Inferior parietal cortex (tissue), 1 donor: ENCODE results near the gene SUCO.
A peak's percentile ranks its signal among the peaks of the same experiment; 100 is the strongest.
"Not testable (repeated sequence)": the region's sequence is repeated elsewhere in the genome, so short reads cannot be mapped to it uniquely, and the experiment has no call there.

Source experiments
- DNase-seq: peaks from one replicate; pipeline ENCODE4 v3.0.0-alpha.2; 2016; ENCODE audit errors: extremely low spot score

SUCO gene, protein sequence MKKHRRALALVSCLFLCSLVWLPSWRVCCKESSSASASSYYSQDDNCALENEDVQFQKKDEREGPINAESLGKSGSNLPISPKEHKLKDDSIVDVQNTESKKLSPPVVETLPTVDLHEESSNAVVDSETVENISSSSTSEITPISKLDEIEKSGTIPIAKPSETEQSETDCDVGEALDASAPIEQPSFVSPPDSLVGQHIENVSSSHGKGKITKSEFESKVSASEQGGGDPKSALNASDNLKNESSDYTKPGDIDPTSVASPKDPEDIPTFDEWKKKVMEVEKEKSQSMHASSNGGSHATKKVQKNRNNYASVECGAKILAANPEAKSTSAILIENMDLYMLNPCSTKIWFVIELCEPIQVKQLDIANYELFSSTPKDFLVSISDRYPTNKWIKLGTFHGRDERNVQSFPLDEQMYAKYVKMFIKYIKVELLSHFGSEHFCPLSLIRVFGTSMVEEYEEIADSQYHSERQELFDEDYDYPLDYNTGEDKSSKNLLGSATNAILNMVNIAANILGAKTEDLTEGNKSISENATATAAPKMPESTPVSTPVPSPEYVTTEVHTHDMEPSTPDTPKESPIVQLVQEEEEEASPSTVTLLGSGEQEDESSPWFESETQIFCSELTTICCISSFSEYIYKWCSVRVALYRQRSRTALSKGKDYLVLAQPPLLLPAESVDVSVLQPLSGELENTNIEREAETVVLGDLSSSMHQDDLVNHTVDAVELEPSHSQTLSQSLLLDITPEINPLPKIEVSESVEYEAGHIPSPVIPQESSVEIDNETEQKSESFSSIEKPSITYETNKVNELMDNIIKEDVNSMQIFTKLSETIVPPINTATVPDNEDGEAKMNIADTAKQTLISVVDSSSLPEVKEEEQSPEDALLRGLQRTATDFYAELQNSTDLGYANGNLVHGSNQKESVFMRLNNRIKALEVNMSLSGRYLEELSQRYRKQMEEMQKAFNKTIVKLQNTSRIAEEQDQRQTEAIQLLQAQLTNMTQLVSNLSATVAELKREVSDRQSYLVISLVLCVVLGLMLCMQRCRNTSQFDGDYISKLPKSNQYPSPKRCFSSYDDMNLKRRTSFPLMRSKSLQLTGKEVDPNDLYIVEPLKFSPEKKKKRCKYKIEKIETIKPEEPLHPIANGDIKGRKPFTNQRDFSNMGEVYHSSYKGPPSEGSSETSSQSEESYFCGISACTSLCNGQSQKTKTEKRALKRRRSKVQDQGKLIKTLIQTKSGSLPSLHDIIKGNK (N-terminal part only)

DNA sequence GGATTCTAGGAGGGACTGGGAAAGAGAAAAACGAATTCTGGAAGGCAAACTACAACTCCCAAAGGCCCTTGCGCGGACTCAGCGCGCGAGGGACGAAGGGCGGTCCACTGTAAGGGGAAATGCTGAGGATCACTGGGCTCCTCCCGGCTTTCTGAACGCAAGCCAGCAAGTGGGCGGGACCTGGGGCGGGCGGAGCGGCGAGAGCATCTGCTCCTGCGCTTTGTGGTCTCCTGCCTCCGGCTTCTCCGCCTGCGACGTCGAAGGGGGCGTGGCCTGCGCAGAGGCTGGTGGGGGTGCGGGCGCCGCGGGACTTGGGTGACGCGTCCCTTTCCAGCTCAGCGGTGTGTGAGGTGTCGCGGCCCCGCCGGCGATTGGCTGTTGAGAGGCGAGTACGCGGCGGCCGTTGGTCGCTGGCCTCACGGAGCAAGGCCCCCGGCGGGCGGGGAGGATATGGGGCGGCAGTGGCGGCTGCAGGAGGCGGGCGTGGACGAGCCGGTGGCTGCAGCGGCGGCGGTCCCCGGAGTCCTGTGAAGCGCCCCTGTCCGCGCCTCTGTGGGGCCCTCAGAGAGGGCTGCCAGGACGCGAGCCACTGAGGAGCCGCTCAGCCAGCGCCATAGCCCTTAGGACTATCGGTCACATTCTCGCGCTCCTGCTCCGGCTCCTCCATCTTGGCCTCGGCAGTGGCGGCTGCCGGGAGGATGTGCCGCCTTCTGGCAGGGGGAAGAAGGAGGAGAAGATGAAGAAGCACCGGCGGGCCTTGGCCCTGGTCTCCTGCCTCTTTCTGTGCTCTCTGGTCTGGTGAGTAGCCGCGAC, at the start of gene SUCO:
Gene SUCO (plus strand): TSS at position 451 of the 813 bp plus-strand sequence. CDS start 286 bp downstream, at position 737.
- peak; percentile 99 for DNase-seq

DNA sequence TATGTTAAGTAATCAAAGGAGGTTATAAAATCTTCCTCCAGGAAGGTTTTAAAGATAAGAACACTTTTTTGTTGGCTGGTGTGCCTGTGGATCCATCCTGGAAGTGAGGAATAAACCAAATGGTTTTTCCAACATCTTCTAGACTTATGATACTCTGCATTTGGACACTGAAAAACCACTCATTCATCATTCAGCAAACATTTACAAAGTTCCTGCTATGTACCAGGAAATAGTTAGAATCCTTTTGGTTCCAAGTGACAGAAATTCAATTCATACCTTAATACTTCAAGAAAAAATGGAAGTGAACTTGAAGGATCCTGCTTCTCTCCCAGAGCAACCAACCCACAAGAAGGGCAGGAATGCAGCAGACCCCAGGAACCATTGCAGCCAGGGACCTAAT, 49.5 kb upstream of the SUCO start:
- no peak for DNase-seq

DNA sequence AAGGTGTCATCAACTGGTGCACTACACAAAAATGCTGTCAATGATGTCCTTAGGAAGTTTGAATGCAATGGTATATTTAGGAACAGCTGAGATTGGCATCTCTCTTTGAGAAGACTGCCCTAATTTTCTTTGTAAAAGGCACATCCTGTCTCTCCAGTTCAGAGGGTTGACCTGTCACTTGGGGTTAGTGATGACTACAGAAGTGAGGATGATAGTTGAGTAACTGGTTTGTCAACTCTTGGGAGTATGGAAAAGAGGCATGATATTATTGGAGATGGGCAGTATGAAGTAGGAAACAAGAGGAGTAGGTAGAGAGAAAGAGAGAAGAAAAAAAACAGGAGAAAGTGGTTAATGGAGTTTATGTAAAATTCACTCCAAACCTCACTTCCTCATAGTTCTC, 48.7 kb upstream of the SUCO start:
- no peak for DNase-seq

DNA sequence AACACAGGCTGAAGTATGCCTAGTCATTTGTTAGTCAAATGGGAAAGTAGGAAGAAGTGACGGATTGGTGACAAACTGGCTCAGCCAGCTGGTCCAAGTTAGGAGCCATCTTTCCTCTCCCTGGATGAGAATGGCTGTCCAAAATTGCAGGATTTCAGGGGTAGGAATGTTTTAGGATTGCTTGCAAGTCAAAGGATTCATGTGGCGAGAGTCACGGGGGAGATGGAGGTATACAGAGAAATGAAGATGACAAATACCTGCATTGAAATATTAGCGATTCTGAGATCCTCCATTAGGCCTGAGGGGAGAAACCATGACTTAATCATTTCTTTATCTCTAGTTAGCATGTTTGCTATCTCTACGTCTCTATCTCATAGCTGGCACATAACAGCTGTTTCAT, 47.3 kb upstream of the SUCO start:
- DNase-seq = no peak

DNA sequence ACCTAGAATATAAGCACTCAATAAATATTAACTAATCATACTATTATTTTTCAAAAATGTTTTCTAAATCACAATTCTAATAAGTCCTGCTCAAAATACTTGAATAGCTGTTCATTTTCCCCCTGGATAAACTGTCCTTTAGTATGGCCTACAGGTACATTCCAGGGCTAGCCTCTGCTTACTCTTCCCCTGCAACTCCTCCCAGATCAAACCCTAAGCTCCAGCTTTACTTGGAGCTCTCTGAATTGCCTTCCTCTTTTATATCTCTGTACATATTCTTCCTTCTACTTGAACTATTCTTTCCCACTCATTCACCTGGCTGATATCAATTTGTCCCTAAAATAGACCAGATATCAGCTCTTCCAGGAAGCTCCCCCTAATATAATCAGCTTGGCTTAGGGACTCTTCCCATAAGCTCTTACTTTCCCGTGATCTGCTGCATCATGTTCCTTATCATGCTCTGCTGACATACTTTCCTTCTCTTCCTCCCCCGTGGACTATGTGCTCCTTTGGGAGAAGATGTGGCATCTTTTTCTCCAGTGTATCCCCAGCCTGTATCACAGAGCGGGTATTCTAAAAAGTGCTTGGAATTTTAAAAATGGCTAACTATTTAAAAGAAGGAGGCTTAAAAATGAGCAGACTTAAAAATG, 46.0 kb upstream of the SUCO start:
- no peak for DNase-seq

DNA sequence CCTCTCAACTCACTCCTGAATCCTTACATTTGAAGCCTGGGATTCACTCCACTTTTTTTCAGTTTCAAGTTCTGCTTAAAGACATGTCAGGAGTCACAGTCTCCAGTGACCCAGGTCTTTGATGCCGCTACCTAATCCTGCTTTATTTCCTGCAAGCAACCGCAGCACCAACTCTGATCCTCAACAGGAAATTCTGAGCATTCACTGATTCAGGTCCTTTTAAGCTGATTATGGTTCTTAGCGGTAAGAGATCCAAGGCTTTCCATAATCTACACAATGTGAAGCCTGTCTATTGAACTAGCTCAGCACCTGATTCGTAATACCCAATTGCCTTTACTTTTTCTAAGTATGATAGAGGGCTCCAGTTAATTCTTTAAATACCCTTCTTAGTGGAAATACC, 45.4 kb upstream of the SUCO start:
- DNase-seq = no peak

DNA sequence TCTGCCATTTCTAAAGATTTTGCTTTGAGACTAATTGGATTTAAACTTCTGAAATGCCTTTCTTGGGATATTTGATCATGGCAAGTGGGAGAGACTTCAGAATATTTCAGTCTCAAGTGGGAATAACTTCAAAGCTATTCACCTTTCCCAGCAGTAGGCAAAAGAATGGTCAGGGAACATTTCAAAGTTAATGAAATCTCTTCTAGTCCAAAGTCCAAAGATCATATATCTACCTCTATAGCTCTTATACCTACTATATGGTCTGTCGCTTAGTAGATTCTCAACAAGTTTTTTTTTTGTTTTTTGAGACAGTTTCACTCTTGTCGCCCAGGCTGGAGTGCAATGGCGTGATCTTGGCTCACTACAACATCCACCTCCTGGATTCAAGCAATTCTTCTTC, 44.6 kb upstream of the SUCO start:
- DNase-seq = no peak

DNA sequence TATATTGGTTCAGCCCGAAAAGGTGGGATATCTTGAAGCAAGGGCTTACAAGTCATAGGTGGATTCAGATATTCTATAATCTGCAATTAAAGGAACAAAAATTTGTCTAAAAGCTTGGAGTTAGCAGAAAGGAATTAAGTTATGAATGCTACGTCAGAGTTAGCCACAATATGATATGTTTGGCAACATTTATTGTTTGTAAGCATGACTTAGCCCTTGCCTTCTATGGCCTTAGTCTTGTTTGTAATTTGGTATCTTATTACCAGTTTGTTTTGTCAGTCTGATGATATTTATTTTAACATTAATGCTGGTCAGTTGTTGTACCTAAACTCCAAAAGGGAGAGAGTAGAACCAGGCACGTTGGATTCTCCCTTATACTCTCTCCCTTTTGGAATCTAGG, 43.1 kb upstream of the SUCO start:
- DNase-seq = no peak

DNA sequence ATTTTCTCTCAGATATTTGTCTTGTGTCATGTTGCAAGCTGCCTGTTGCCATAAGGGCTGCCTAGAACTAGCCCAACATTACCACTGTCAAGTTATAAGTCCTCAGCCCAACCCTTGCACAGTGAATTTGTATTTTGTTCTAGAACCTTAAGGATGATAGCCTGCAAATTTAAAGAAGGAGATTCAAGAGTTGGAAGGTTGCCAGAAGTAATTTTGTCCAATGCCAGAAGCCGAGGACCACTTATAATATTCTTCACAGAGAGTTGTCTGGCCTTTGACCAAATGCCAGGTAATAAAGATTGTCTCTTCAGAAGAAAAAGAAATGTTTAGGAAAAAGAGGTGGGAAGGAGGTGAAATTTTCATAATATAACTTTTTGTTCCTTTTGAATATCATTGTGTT, 40.5 kb upstream of the SUCO start:
- no peak for DNase-seq

DNA sequence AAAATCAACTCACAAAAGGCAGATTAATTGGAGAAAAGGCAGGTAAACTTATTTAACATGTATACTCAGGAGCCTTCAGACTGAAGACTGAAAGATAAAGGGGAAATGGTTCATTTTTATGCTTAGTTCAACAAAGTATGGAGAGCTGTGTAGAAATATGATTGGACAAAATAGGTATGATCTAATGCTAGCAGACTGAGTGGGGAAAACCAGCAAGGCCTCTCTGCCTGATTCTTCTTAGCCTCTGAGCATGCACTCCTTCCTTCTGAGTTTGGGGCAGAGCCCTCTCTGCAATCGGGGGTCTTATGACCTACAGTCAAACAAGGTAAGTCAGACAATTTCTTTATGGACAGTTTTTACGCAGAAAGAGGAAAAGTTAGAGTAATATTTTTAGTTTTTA, 38.8 kb upstream of the SUCO start:
- DNase-seq = no peak

DNA sequence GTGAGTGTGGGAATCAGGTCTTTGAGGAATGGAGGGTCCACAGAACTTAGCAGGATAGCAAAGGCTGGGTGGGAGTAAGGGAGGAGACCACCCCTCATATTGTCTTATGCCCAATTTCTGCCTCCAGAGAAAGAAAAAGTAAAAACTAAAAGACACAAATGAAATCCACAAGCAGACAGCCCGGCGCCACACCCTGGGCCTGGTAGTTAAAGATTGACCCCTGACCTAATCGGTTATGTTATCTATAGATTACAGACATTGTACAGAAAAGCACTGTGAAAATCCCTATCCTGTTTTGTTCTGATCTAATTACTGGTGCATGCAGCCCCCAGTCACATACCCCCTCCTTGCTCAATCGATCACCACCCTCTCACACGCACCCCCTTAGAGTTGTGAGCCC, 36.8 kb upstream of the SUCO start:
- not testable (repeated sequence) for DNase-seq

DNA sequence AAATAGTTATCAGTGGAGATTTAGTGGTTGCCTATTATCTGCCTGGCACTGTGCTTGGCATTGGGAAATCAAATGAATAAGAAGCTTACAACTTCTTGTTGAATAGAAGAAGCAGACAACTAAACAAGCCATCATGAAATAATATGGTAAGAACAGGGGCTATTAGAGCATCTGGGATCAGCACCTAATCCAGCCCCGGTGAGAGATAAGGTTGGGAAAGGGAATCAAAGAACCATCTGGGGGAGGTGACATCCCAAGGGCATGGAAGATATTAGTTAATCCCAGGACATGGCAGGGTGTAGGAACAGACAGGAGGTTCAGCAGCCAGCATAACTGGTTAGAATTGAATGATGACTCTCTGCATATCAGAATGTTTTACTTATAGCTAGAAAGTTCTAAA, 36.3 kb upstream of the SUCO start:
- no peak for DNase-seq

DNA sequence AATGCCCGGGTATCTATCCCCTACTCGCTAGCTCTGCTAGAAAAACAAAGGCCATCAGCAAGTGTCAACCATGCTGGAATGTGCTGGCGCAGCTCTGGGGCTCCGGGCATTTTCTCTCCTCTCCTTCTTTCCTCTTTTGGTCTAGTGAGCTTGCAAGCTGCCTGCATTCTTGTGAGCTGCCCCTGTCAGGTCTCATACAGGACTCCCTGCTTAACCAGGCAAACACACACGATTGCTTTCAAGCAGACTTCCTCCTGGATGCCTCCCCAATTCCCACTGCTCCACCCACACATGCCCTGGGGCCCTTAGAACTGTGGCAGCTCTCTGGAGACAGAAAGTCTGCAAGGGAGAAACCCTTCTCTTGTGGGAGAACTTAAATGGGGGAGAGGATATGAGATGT, 35.7 kb upstream of the SUCO start:
- no peak for DNase-seq

DNA sequence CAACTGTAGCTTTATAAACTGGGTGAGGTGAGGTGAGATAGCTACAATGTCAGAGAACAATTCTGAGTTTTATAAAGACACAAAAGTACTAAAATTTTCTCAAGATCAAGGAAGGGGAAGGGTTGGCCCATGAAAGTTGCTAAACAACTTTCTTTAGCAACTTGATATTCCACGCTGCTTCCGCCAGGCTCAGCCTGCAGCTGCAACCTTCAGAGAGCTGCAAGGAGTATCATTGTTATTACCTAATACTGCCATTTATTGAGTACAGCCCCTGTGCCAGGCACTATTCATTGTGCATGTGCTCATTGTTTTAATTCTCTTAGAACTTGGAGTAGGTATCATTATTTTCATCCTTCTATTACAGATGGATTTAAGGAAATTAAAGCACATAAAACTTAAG, 34.1 kb upstream of the SUCO start:
- no peak for DNase-seq

DNA sequence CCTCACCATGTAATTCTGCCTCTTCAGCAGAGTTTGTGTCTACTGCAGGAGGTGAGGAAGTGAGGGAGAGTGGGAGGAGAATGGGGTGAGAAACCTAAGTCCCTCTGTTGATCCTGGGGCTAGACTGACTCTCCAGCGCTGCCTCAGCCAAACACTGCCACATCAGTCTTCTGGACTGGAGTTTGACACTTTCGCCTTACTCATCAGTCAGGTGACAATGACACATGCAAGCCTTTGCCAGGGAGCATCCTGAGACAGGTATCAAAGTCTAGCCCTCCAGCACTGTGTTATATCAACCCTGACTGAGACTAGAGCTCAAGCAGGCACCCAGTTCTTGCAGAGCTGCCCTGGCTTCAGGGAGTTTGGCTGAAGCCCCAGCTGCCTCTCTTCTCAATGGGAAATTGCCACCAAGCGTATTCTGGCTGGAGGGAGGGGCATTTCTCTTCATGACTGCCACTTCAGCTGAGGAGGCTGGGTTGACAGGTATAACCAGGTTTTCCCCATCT, 33.3 kb upstream of the SUCO start:
- DNase-seq = no peak

DNA sequence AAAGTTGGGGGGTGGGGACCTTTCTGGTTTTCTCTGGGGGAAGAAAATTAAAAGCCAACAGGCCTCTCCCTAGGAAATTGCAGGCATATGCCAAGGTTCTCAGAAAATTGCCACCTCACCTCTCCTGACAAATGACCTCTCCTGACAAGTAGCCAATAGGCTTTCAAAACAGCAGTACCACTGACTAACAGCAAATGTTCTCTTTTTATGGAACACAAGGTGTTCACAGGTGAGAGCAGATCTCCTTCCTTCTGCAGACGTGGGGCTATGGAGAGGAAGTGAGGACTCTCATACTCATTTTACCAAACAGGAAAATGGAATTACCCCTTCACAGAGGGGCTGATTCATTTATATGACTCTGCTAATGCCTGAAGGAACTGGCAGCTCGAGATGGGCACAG, 32.7 kb upstream of the SUCO start:
- DNase-seq = no peak

DNA sequence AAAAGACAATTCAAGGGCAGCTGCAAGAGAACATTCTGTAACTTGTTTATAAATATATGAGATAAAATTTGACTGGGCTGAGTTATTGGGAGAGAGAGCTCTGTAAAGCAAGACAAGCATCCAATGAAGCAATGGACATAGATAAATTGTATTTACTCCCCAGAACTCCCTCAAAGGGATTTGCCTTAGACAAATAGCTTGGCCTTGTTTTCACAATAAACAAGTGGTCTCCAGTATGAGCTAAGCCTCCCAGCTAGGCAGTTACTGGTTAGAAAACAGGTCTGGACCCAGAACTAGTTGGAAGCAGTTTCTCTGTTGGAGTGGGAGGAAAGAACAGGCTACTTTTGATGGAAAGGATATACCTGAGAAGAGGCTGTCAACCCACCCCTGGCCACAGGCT, 25.2 kb upstream of the SUCO start:
- DNase-seq = no peak

DNA sequence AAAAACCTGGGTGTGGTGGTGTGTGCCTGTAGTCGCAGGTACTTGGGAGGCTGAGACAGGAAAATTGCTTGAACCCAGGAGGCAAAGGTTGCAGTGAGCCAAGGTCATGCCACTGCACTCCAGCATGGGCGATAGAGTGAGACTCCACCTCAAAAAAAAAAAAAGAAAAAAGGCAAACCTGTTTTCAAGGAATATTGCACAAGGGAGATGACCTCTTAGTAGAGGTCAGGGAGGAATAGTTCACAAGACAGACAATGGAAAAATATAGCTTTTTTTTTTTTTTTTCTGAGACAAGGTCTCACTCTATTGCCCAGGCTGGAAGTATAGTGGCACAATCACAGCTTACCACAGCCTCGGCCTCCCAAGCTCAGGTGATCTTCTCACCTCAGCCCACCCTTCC, 22.5 kb upstream of the SUCO start:
- DNase-seq = no peak

DNA sequence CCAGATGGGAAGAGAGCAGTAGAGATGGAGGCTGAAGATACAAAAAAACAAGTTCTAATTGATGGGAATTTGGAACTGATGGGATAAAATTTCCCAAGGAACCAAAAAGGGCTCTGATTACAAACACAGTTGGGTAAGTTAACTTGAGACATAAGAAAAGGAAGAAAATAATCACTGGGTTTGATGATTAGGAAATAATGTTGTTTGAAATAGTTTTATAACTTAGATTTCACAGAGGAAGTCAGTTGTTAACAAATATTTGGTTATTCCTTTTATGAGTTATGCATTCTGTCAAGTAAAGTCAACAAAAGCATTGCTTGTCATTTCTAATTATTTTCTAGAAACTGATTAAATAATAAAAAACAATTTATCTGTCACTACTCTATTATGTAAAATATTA, 20.4 kb upstream of the SUCO start:
- DNase-seq = no peak

DNA sequence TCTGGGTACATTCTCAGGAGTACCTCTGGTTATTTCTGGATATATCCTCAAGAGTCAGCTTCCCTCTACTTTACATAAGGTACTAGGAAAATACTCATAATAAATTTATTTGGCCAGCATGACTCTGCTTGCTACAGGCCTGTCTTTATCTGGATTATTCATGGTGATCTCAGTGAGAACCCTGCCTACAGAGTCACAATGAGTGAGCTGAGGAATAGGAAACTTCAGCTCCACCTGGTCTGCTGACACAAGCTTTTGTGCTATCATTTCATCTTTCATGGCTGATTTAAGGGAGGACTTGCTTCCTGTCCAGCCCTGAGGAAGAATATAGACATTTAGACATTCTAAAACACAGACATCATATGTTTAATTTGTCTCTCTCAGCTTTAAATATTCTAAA, 19.5 kb upstream of the SUCO start:
- DNase-seq = no peak

DNA sequence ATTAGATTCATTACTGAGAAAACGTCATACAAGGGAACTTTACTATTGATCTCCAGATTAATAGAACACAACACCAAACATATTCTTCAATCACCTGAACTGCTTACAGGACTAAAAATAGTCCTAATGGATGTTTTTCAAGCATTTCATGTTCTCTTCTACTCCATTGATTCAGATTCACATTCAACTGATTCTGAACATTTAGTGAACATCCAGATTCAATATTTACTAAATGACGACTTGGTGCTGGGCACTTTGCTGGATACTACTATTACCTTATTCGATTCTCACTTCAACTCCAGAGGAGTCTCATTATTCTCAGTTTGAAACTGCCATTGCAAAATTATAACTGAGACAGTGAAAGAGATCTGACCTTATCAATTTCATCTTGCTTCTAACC, 18.8 kb upstream of the SUCO start:
- DNase-seq = no peak
